OCI-LY7 (cell line): Measurements from ENCODE around the gene STAG2. TPM values are rescaled to one million over a fixed set of nuclear protein-coding genes. Genes with fewer than 3 reads are reported as not detected.

ENCODE experiments used
- BruUV-seq: library from RNA; stranded (reverse); fragments of 400-500 nt; replicated peaks from 2 replicates; lab custom pipeline; 2021; lab: Mats Ljungman, UMichigan
- CTCF ChIA-PET: fragments of 300-600 bp; sonication (Branson Sonifier 250); formaldehyde crosslinking; loops from one replicate; lab custom pipeline; 2022; ENCODE audit warnings: antibody characterized with exemption; ENCODE audit not compliant: unreplicated experiment; lab: Charles Lee
- POLR2A ChIA-PET: fragments of 300-600 bp; sonication (Branson Sonifier 250); formaldehyde crosslinking; loops from one replicate; lab custom pipeline; 2022; ENCODE audit warnings: antibody characterized with exemption; lab: Charles Lee
- DNase-seq: peaks from one replicate; pipeline ENCODE4 v3.0.0-alpha.2; 2015; ENCODE audit warnings: low spot score
- H2AFZ ChIP-seq: fragments of 200-600 bp; sonication (generic), shearing (Covaris generic); 2 replicates; pipeline ENCODE4 v1.6.1; 2014; ENCODE audit warnings: mild to moderate bottlenecking, antibody characterized with exemption, low read length, moderate library complexity
- H3K27ac ChIP-seq: fragments of 200-600 bp; sonication (generic); 2 replicates; pipeline ENCODE4 v1.5.1; 2014; ENCODE audit warnings: mixed run types, low read depth, mild to moderate bottlenecking, moderate library complexity, low read length, inconsistent platforms; ENCODE audit not compliant: poor library complexity, severe bottlenecking
- H3K36me3 ChIP-seq: fragments of 200-600 bp; sonication (generic); 2 replicates; pipeline ENCODE4 v1.6.1; 2014; ENCODE audit warnings: mild to moderate bottlenecking, antibody characterized with exemption, low read length, moderate library complexity, mixed read lengths; ENCODE audit not compliant: insufficient read depth
- H3K4me1 ChIP-seq: fragments of 200-600 bp; sonication (generic); 2 replicates; pipeline ENCODE4 v1.5.1; 2014; ENCODE audit warnings: mild to moderate bottlenecking, low read length; ENCODE audit not compliant: insufficient read depth, poor library complexity, severe bottlenecking
- H3K4me2 ChIP-seq: fragments of 200-600 bp; sonication (generic); 2 replicates; pipeline ENCODE4 v1.6.1; 2014; ENCODE audit warnings: mild to moderate bottlenecking, low read length
- H3K4me3 ChIP-seq: fragments of 200-600 bp; sonication (generic); 2 replicates; pipeline ENCODE4 v1.5.1; 2014; ENCODE audit warnings: mild to moderate bottlenecking, low read depth, low read length; ENCODE audit not compliant: poor library complexity, severe bottlenecking
- H3K79me2 ChIP-seq: fragments of 200-600 bp; sonication (generic); 2 replicates; pipeline ENCODE4 v1.6.1; 2016; ENCODE audit warnings: low read depth, mild to moderate bottlenecking, low read length, moderate library complexity, mixed read lengths; ENCODE audit not compliant: insufficient read depth
- H3K9me2 ChIP-seq: fragments of 200-600 bp; sonication (generic); 2 replicates; pipeline ENCODE4 v1.6.1; 2016; ENCODE audit warnings: mild to moderate bottlenecking, low read length, mixed read lengths; ENCODE audit not compliant: insufficient read depth
- H3K9me3 ChIP-seq: fragments of 200-600 bp; sonication (generic); 2 replicates; pipeline ENCODE4 v1.6.1; 2014; ENCODE audit warnings: mild to moderate bottlenecking, mixed run types, low read length, mixed read lengths
- H4K20me1 ChIP-seq: fragments of 200-600 bp; sonication (generic); 2 replicates; pipeline ENCODE4 v1.6.1; 2014; ENCODE audit warnings: mild to moderate bottlenecking, antibody characterized with exemption, low read length, moderate library complexity, mixed read lengths; ENCODE audit not compliant: insufficient read depth
- CTCF ChIP-seq: fragments of 200-600 bp; sonication (generic); conservative IDR thresholded peaks from 2 replicates; pipeline ENCODE4 v1.5.1; 2014; ENCODE audit warnings: mild to moderate bottlenecking, antibody characterized with exemption, low read length, moderate library complexity, mixed read lengths
- EZH2phosphoT487 ChIP-seq: fragments of 200-600 bp; sonication (generic); IDR thresholded peaks from 2 replicates; pipeline ENCODE4 v1.6.1; 2018; ENCODE audit warnings: low read depth, borderline replicate concordance, mild to moderate bottlenecking, mixed run types, antibody characterized with exemption, low read length, moderate library complexity, mixed read lengths
- intact Hi-C: fragments of 100-400 bp; cut with micrococcal nuclease; formaldehyde crosslinking; loops from one replicate; pipeline ENCODE4 v1.10.0; 2022; ENCODE audit not compliant: unreplicated experiment
- total RNA-seq, 2 experiments: library from RNA; depleted of rRNA in 1 of 2; stranded (reverse); fragments of >200 nt in 1 of 2; shearing (Covaris generic) in 1 of 2; gene quantifications; 2 replicates each; pipeline ENCODE4 v1.2.3, GENCODE V29; 2014 to 2022

The STAG2 gene
- total RNA-seq, 2 experiments from 2014 or later, result 56.7 to 68.9 TPM

- Histone ChIP-seq H2AFZ (no peak overlapping the region), H3K4me2 (no peak overlapping the region), H3K4me1 (no peaks in the 10 kb centered on the region), H3K27ac (no peak overlapping the region), H3K4me3 (no peak overlapping the region), H3K36me3 (peaks cover 89% of the 10 kb centered on the region), H3K79me2 (no peaks in the 10 kb centered on the region), H3K9me3 (no peaks in the 10 kb centered on the region), H4K20me1 (no peaks in the 10 kb centered on the region), H3K9me2 (no peaks in the 10 kb centered on the region)
- no TSS peak for BruUV-seq
- intact Hi-C loops, result no loop called here
- TF ChIP-seq EZH2phosphoT487, result no peak
- TF ChIP-seq CTCF, result no peak
- DNase-seq, result no peak
- POLR2A ChIA-PET, result no interaction called here
- CTCF ChIA-PET, result no interaction called here
Measured at GRCh38 chrX:124085063-124085462, 123.6 kb downstream of the STAG2 start.

- Histone ChIP-seq H3K36me3 (peaks cover 89% of the 10 kb centered on the region), H4K20me1 (no peaks in the 10 kb centered on the region), H2AFZ (no peak overlapping the region), H3K9me3 (no peaks in the 10 kb centered on the region), H3K27ac (no peak overlapping the region), H3K4me1 (no peaks in the 10 kb centered on the region), H3K9me2 (no peaks in the 10 kb centered on the region), H3K4me3 (no peak overlapping the region), H3K4me2 (no peak overlapping the region), H3K79me2 (no peaks in the 10 kb centered on the region)
- BruUV-seq, result no TSS peak
- DNase-seq, result no peak
- POLR2A ChIA-PET, result interaction anchor here (0.6 kb wide), 1 partner anchor 14 kb away, joined by 3 read pairs; no protein-coding TSS in a partner anchor
- CTCF ChIA-PET, result no interaction called here
- intact Hi-C loops, result no loop called here
- no peak for TF ChIP-seq CTCF
- no peak for TF ChIP-seq EZH2phosphoT487
Measured at GRCh38 chrX:124086411-124086810, 124.9 kb downstream of the STAG2 start.

GRCh38 chrX:124087000-124087746 lies 125.7 kb downstream of the STAG2 start:
- TF ChIP-seq EZH2phosphoT487 (no peak), CTCF (no peak)
- Histone ChIP-seq H3K9me3 (no peaks in the 10 kb centered on the region), H3K4me1 (no peaks in the 10 kb centered on the region), H3K9me2 (no peaks in the 10 kb centered on the region), H2AFZ (no peak overlapping the region), H3K27ac (no peak overlapping the region), H3K4me2 (no peak overlapping the region), H3K4me3 (no peak overlapping the region), H3K79me2 (no peaks in the 10 kb centered on the region), H3K36me3 (peaks cover 89% of the 10 kb centered on the region), H4K20me1 (no peaks in the 10 kb centered on the region)
- ChIA-PET CTCF (no interaction called here), POLR2A (interaction anchor here (0.6 kb wide), 2 partner anchors 15 to 173 kb away, joined by 3 to 7 read pairs; no protein-coding TSS in a partner anchor)
- BruUV-seq, result no TSS peak
- no peak for DNase-seq
- intact Hi-C loops, result no loop called here
